22Rv1 (cell line): ENCODE measurements around the gene LYL1.

Experiments
- CTCF ChIP-seq: fragments of 450-650 bp; IDR thresholded peaks from 2 replicates; pipeline ENCODE4 v1.5.1; 2017; ENCODE audit warnings: mild to moderate bottlenecking
- ZFX ChIP-seq: fragments of 450-650 bp; IDR thresholded peaks from 2 replicates; pipeline ENCODE4 v1.6.1; 2017; ENCODE audit warnings: antibody characterized with exemption, borderline replicate concordance

GRCh38 chr19:13051557-13052165, 51.0 kb downstream of the LYL1 start:
- TF ChIP-seq CTCF = no peak
- TF ChIP-seq ZFX = no peak
